ENCODE measurements around the gene CNTFR.

- TF ChIP-seq, protein P1, sequence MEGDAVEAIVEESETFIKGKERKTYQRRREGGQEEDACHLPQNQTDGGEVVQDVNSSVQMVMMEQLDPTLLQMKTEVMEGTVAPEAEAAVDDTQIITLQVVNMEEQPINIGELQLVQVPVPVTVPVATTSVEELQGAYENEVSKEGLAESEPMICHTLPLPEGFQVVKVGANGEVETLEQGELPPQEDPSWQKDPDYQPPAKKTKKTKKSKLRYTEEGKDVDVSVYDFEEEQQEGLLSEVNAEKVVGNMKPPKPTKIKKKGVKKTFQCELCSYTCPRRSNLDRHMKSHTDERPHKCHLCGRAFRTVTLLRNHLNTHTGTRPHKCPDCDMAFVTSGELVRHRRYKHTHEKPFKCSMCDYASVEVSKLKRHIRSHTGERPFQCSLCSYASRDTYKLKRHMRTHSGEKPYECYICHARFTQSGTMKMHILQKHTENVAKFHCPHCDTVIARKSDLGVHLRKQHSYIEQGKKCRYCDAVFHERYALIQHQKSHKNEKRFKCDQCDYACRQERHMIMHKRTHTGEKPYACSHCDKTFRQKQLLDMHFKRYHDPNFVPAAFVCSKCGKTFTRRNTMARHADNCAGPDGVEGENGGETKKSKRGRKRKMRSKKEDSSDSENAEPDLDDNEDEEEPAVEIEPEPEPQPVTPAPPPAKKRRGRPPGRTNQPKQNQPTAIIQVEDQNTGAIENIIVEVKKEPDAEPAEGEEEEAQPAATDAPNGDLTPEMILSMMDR (conservative IDR thresholded peaks at IDR 0.05; ENCODE audit: low read length) = no peak
- no peak; the same call in 1 of the 2 replicates for TF ChIP-seq EZH2phosphoT487 (IDR thresholded peaks at IDR 0.05; ENCODE audit: borderline replicate concordance, low read depth, low read length)
Observed at GRCh38 chr9:34627716-34628655, 38.5 kb upstream of the CNTFR start.

All from OCI-LY7 (cell line).